GM12872 (cell line): Measurements from ENCODE around the gene GCN1.

ENCODE experiments used
- TF ChIP-seq, protein P1 (sequence below): IDR thresholded peaks from 3 replicates; pipeline ENCODE4 v1.5.1; 2011; ENCODE audit warnings: low read depth, mild to moderate bottlenecking, low read length, moderate library complexity; ENCODE audit not compliant: insufficient read depth

The GCN1 gene

GRCh38 chr12:120231316-120232011 is 36.9 kb upstream of the GCN1 start:
- TF ChIP-seq, protein P1, sequence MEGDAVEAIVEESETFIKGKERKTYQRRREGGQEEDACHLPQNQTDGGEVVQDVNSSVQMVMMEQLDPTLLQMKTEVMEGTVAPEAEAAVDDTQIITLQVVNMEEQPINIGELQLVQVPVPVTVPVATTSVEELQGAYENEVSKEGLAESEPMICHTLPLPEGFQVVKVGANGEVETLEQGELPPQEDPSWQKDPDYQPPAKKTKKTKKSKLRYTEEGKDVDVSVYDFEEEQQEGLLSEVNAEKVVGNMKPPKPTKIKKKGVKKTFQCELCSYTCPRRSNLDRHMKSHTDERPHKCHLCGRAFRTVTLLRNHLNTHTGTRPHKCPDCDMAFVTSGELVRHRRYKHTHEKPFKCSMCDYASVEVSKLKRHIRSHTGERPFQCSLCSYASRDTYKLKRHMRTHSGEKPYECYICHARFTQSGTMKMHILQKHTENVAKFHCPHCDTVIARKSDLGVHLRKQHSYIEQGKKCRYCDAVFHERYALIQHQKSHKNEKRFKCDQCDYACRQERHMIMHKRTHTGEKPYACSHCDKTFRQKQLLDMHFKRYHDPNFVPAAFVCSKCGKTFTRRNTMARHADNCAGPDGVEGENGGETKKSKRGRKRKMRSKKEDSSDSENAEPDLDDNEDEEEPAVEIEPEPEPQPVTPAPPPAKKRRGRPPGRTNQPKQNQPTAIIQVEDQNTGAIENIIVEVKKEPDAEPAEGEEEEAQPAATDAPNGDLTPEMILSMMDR: no peak

- TF ChIP-seq, protein P1: no peak
Measured at GRCh38 chr12:120230974-120231315, 36.4 kb upstream of the GCN1 start.

DNA sequence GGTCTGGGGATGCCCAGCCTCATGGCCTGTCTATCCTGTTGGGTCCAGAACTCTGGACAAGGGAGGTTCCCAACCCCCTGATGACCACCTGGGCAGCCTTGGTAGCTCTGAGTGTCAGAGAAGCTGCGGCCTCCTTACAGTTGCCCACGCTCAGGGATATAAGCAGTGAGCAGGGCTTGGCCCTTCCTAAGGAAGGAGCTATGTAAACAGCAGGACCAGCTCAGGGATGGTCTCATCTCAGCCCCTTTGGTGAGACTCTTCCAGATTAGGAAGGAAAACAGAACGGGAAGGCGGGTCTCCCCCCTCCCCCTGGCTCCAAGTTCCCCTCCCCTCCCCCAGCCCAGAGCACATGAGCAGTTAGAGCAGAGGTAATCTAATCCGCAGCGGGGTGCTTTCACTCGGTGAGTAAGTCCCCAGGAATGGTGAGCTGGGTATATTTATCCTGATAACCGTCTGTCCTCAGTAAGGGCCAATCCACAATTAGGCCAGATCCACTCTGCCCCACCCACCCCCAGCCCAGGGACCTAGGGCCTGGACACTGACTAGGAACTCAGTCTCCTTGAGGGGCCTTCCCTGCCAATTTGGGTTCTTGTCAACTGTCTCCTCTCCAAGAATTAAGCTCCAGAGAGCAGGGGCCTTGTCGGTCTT is 35.9 kb upstream of the GCN1 start:
- TF ChIP-seq, protein P1: no peak

- TF ChIP-seq, protein P1: no peak
Measured at GRCh38 chr12:120229487-120230325, 35.2 kb upstream of the GCN1 start.

DNA sequence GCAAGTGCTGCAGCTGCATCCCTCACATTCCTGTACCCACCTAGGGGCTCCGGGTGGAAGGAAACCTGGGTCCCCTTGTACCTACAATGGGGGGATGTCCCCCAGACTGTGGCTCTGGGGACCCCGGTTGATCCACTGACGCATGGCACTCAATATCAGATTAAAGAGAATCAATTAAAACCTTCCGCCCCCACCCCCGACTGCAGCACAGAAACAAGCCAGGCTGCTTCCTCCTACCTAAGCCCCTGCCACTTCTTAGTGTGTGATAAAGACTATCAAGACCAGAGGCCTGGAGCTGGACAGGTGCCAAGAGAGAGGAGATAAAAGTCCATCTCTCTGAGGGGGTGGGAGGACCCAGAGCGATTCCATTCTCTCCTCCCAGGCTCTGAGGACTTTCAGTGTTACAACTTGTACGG is 34.6 kb upstream of the GCN1 start:
- TF ChIP-seq, protein P1: no peak

GRCh38 chr12:120228291-120229070 is 34.0 kb upstream of the GCN1 start:
- TF ChIP-seq, protein P1: peak; percentile 97

DNA sequence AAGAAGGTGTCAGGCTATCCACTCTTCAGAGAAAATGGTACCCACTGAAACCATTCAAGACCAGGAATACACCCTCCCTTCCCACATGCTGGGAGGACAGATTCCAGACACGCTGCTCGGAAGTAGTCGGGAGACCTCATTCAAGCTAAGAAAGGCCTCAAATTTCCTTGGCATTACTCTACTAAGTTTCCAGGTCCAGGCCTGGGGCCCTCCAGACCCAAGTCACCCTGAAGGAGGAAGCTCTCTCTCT is 33.5 kb upstream of the GCN1 start:
- TF ChIP-seq, protein P1: no peak
